Gastroesophageal sphincter (tissue), 3 donors: ENCODE results near the gene HARBI1.

Experiments
- POLR2A ChIP-seq, 2 donors: fragments of 450-650 bp; IDR thresholded peaks; one replicate each; pipeline ENCODE4 v1.6.1; 2017; ENCODE audit warnings: antibody characterized with exemption in 2 of 2, mild to moderate bottlenecking in 2 of 2, moderate library complexity in 1 of 2
- TF ChIP-seq, protein P1 (sequence below), 4 experiments: fragments of 200-600 bp in 2 of 4; fragments of 450-650 bp in 2 of 4; sonication (generic) in 1 of 4; IDR thresholded peaks; one replicate each; pipeline ENCODE4 v1.5.1; 2017 to 2019; ENCODE audit warnings: antibody characterized with exemption in 4 of 4, mild to moderate bottlenecking in 2 of 4, moderate library complexity in 2 of 4

DNA sequence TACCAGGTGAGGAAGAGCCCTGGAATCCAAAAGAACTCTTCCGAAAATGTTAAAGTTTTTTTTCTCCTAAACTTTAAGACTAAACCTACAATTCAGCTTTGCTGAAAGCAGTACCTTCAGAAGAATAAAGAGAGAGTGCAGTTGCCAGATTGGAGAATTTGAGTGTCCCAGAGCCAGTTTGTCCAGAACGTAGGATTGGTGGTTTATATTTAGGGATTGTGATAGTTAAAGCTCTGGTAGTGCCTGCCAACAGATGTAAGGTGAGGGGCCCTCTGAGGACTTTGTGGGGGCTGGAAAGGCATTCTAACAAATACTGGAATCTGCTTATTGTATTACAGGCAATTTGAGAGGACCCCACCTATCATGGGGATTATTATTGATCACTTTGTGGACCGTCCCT, 40.2 kb upstream of the HARBI1 start:
- TF ChIP-seq, protein P1, sequence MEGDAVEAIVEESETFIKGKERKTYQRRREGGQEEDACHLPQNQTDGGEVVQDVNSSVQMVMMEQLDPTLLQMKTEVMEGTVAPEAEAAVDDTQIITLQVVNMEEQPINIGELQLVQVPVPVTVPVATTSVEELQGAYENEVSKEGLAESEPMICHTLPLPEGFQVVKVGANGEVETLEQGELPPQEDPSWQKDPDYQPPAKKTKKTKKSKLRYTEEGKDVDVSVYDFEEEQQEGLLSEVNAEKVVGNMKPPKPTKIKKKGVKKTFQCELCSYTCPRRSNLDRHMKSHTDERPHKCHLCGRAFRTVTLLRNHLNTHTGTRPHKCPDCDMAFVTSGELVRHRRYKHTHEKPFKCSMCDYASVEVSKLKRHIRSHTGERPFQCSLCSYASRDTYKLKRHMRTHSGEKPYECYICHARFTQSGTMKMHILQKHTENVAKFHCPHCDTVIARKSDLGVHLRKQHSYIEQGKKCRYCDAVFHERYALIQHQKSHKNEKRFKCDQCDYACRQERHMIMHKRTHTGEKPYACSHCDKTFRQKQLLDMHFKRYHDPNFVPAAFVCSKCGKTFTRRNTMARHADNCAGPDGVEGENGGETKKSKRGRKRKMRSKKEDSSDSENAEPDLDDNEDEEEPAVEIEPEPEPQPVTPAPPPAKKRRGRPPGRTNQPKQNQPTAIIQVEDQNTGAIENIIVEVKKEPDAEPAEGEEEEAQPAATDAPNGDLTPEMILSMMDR (IDR thresholded peaks at IDR 0.05): no peak
- TF ChIP-seq POLR2A (IDR thresholded peaks at IDR 0.05): no peak
